OCI-LY7 (cell line): ENCODE results near the gene HOXA1.

Experiments used
- EZH2phosphoT487 ChIP-seq: fragments of 200-600 bp; sonication (generic); IDR thresholded peaks from 2 replicates; pipeline ENCODE4 v1.6.1; 2018; ENCODE audit warnings: low read depth, borderline replicate concordance, mild to moderate bottlenecking, mixed run types, antibody characterized with exemption, low read length, moderate library complexity, mixed read lengths
- TF ChIP-seq, protein P1 (sequence below): fragments of 200-600 bp; sonication (generic); conservative IDR thresholded peaks from 2 replicates; pipeline ENCODE4 v1.5.1; 2014; ENCODE audit warnings: mild to moderate bottlenecking, antibody characterized with exemption, low read length, moderate library complexity, mixed read lengths

- TF ChIP-seq, protein P1, sequence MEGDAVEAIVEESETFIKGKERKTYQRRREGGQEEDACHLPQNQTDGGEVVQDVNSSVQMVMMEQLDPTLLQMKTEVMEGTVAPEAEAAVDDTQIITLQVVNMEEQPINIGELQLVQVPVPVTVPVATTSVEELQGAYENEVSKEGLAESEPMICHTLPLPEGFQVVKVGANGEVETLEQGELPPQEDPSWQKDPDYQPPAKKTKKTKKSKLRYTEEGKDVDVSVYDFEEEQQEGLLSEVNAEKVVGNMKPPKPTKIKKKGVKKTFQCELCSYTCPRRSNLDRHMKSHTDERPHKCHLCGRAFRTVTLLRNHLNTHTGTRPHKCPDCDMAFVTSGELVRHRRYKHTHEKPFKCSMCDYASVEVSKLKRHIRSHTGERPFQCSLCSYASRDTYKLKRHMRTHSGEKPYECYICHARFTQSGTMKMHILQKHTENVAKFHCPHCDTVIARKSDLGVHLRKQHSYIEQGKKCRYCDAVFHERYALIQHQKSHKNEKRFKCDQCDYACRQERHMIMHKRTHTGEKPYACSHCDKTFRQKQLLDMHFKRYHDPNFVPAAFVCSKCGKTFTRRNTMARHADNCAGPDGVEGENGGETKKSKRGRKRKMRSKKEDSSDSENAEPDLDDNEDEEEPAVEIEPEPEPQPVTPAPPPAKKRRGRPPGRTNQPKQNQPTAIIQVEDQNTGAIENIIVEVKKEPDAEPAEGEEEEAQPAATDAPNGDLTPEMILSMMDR = no peak
- TF ChIP-seq EZH2phosphoT487 = no peak
Measured at GRCh38 chr7:27068259-27068658, 27.5 kb downstream of the HOXA1 start.
